Large intestine (tissue), 3 donors: Measurements from ENCODE around the gene FBLN5. TPM values are rescaled to one million over a fixed set of nuclear protein-coding genes. Genes with fewer than 3 reads are reported as not detected.
"Not testable (repeated sequence)": the region's sequence is repeated elsewhere in the genome, so short reads cannot be mapped to it uniquely, and the experiment has no call there.

Experiments
- DNase-seq, 2 donors: peaks; one replicate each; pipeline versions ENCODE4 v3.0.0 to v3.0.0-alpha.2; 2013
- H3K27ac ChIP-seq: one replicate; pipeline ENCODE4 v1.5.1; 2013; ENCODE audit warnings: low read length
- H3K27me3 ChIP-seq: 2 replicates; pipeline ENCODE4 v1.6.1; 2013; ENCODE audit warnings: low read length; ENCODE audit not compliant: control insufficient read depth, insufficient read depth
- H3K36me3 ChIP-seq: 2 replicates; pipeline ENCODE4 v1.6.1; 2013; ENCODE audit warnings: low read length; ENCODE audit not compliant: control insufficient read depth, insufficient read depth
- H3K4me1 ChIP-seq: one replicate; pipeline ENCODE4 v1.6.1; 2013; ENCODE audit warnings: low read length; ENCODE audit not compliant: control insufficient read depth, insufficient read depth
- H3K4me3 ChIP-seq: one replicate; pipeline ENCODE4 v1.5.1; 2013; ENCODE audit warnings: low read length
- H3K9me3 ChIP-seq: one replicate; pipeline ENCODE4 v1.6.1; 2013; ENCODE audit warnings: mild to moderate bottlenecking, low read depth, low read length, moderate library complexity; ENCODE audit not compliant: control insufficient read depth
- WGBS: methylation state at CpG from one replicate; pipeline ENCODE4 v1.1.5; 2013; ENCODE audit warnings: low lambda C conversion rate; ENCODE audit not compliant: insufficient coverage; 5-methylcytosine and 5-hydroxymethylcytosine counted together
- polyA plus RNA-seq: library from polyadenylated mRNA; unstranded; fragments of 120-200 nt; gene quantifications from one replicate; pipeline ENCODE4 v1.2.1, GENCODE V29; 2013

FBLN5 gene
- polyA plus RNA-seq, 1 donor: 63.2 TPM

DNA sequence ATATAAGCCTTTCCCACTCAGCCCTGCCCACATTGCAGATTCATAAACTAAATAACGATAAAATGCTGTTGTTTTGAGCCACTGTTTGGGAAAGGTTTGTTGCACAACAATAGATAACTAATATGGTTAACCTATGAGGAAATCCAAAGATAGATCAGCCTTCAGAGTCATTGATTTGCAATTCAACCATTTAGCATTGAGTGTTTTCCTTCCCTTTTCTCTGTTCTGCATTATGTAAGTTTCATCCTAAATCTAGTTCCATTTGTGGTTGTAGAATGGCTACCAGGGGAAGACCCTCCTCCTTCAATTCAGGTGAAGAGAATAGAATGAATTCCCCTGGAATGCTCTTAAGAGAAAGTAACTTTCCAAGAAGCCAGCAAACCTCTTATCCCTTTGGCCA, 99.8 kb downstream of the FBLN5 start:
- H3K9me3 ChIP-seq: no peaks in the 10 kb centered on the region
- H3K27me3 ChIP-seq: no peaks in the 10 kb centered on the region
- no peaks in the 10 kb centered on the region for H3K4me1 ChIP-seq
- no peak for DNase-seq
- H3K27ac ChIP-seq: no peak overlapping the region
- H3K36me3 ChIP-seq: no peaks in the 10 kb centered on the region
- 100% methylated on average over 1 of the region's 1 CpG for WGBS
- no peak overlapping the region for H3K4me3 ChIP-seq

DNA sequence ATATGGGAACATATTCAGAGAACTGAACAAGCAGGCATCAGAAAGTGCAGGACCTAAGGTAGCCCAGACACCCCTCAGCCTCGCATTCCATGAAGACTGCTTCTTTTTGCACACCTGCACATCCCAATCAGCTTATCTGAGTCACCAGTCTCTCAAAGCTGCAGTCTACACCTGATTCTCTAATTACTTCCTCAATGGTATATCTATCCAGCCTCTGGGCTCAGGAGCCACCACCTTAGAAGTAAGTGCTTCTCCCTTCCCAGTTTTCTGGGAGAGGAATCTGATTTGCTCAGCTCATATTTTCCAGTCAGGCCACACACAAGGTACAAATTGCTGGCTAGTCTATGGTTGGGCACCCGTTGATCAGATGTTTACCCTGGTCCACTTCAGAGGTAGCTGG, 101.8 kb downstream of the FBLN5 start:
- Histone ChIP-seq H3K27ac (no peak overlapping the region), H3K4me3 (no peak overlapping the region), H3K4me1 (no peaks in the 10 kb centered on the region), H3K27me3 (no peaks in the 10 kb centered on the region), H3K36me3 (no peaks in the 10 kb centered on the region), H3K9me3 (no peaks in the 10 kb centered on the region)
- no peak for DNase-seq
- WGBS: no CpG with 5 or more reads among the region's 2 CpGs

DNA sequence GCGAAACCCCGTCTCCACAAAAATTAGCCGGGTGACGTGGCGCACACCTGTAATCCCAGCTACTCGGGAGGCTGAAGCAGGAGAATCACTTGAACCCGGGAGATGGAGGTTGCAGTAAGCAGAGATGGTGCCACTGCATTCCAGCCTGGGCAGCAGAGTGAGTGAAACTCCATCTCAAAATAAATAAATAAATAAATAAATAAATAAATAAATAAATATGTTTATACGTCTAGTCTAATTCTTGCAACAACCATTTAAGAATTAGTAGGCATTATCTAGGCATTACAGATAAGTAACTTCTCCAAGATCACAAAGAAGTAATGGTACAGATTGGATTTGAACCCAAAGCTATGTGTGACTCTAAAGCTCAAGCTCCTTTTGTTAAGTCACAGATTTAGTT, 102.4 kb downstream of the FBLN5 start:
- H3K27ac ChIP-seq, H3K27me3 ChIP-seq, H3K9me3 ChIP-seq, H3K36me3 ChIP-seq, H3K4me1 ChIP-seq, DNase-seq, H3K4me3 ChIP-seq: not testable (repeated sequence)
- WGBS: 100% methylated on average over 1 of the region's 8 CpGs

DNA sequence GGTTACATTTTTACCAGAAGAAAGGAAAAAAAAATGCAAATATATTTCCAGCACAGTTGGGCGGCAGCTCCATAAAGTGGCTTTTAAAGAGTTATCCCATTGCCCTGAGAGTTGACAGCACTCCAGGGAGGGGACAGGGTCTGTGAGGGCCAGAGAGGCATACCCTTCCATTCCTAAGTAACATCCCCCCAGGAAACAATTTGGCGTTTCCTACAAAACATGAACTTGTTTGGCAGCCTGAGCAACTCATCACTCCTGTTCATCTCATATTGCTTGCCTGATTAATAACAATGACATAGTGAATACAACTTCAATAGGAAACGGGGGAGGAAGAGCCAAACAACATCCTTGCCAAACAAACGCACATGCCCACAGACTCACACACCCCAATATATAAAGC, 103.5 kb downstream of the FBLN5 start:
- Histone ChIP-seq H3K27me3 (no peaks in the 10 kb centered on the region), H3K36me3 (no peaks in the 10 kb centered on the region), H3K27ac (no peak overlapping the region), H3K4me3 (no peak overlapping the region), H3K4me1 (no peaks in the 10 kb centered on the region), H3K9me3 (no peaks in the 10 kb centered on the region)
- whole genome bisulfite sequencing: 83% methylated on average over 1 of the region's 4 CpGs
- DNase-seq: no peak

DNA sequence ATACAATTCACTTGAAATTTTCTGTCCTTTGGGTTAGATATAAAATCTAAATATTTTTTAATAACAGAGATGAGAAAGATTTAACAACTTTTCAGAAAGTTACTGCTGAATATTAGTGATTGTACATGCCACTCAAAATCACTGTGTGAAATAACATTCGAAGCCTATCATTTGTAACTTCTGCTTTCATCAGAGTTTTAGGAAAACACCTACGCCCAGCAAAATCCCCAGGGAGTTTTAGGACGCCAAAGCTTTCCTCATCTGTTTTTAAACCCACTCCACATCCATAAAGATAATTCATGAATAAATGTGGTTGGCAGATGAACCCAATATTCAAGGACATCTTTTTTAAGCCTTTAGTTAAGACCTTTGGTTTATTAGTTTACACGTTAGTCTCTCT, 104.1 kb downstream of the FBLN5 start:
- Histone ChIP-seq H3K9me3 (no peaks in the 10 kb centered on the region), H3K4me1 (no peaks in the 10 kb centered on the region), H3K36me3 (no peaks in the 10 kb centered on the region), H3K4me3 (no peak overlapping the region), H3K27me3 (no peaks in the 10 kb centered on the region), H3K27ac (no peak overlapping the region)
- no peak for DNase-seq
- no CpG with 5 or more reads among the region's 4 CpGs for WGBS

DNA sequence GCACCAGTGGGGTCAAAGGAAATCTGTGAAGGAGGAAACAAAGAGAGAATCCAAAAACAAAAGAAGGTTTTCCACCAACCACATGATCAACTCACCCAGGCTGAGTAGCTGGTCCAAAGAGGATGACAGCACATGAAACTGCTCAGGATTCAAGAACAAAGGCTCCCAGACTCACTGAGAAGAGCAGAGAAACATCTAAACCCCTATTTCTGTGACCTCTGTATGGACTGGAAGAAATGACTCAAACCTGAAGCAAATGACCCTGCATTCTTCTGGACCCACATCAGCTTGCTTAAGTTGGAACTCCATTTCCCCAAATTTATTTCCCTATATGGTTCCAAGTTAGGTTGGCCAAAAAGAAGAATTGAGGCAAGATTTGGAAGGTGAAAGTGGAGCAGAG, 106.4 kb downstream of the FBLN5 start:
- H3K4me3 ChIP-seq: no peak overlapping the region
- no peak overlapping the region for H3K27ac ChIP-seq
- H3K36me3 ChIP-seq: no peaks in the 10 kb centered on the region
- H3K4me1 ChIP-seq: peaks cover 8% of the 10 kb centered on the region
- DNase-seq: no peak
- H3K9me3 ChIP-seq: no peaks in the 10 kb centered on the region
- peaks cover 4% of the 10 kb centered on the region for H3K27me3 ChIP-seq

DNA sequence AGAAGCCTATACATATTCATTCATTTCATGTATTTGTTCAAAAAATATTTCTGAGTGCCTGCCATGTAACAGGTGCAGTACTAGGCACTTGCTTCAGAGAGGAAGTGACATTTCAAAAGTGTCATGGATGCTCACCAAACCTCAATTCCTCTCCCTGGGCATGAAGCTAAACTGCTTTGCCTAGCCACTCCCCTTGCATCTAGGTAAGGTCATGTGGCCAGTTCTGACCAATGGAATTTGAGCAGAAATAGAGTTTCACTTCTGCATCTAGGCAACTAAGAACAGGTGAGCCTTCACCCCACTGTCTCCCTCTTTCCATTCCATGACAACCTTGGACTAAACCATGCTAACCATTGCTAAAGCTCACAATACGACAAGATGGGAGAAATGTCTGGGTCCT, 107.7 kb downstream of the FBLN5 start:
- no peak for DNase-seq
- no peak overlapping the region for H3K4me3 ChIP-seq
- H3K27ac ChIP-seq: no peak overlapping the region
- peaks cover 8% of the 10 kb centered on the region for H3K4me1 ChIP-seq
- H3K9me3 ChIP-seq: no peaks in the 10 kb centered on the region
- no peaks in the 10 kb centered on the region for H3K36me3 ChIP-seq
- H3K27me3 ChIP-seq: peaks cover 8% of the 10 kb centered on the region
- no CpG with 5 or more reads among the region's 1 CpG for WGBS

DNA sequence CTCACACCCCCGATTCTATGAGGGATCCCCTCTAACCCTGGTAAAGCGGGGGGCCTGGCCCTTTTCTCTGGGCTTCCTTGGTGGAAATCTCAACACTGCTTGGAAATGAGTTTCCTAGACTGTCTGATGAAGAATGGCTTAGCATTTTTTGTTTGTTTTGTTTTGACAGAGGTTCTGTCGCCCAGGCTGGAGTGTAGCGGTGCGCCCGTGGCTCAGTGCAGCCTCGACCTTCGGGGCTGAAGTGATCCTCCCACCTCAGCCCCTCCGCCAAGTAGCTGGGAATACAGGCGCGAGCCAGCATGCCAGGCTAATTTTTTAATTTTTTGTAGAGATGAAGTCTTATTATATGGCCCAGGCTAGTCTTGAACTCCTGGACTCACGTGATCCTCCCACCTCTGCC, 110.4 kb downstream of the FBLN5 start:
- peak overlapping the region; percentile 80 for H3K4me3 ChIP-seq
- H3K4me1 ChIP-seq: peaks cover 8% of the 10 kb centered on the region
- H3K27ac ChIP-seq: peak overlapping the region; percentile 30
- no peak for DNase-seq
- no CpG with 5 or more reads among the region's 12 CpGs for WGBS
- no peaks in the 10 kb centered on the region for H3K9me3 ChIP-seq
- H3K36me3 ChIP-seq: no peaks in the 10 kb centered on the region
- H3K27me3 ChIP-seq: peaks cover 11% of the 10 kb centered on the region

DNA sequence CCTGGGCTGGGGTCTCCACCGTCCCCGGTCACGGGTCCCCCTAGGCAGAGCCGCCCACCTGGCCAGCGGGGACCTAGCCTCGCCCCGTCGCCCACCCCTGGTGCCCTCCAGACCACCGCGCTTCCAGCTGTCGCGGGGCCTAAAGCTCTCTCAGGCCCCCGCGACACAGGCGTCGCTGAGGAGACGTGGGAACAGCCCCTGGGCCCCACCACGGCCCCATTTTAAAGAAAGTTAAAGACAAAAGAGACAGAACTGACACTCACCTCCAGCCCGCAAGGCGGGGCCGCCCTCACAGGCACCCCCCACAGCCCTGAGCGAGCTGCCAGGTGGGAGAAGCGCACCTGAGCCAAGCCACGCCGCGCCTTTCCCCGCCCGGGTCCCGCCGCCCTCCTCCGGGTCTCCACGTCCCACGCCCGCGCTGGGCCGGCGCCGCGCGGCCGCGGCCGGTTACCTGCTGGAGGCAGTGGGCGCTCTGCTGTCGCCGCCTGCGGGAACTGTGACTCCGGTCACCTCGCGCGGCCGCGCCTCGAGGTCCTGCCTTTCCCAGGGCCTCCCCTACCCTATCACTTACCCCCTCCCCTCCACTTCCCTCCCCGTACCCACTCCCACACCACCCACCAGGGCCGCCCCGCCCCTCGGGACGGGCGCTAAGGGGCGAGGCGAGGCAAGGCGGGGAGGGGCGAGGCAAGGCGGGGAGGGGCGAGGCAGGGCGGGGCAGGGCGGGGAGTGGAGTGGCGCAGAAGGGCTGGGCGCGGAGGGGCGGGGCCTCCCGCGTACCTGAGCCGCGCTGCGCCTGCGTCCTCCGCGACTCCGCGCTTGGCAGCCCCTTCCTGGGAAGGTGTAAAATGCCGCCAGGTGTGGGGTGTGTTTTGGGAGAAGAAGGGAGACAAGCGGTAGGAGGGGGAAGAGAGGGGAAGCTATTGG, 111.3 kb downstream of the FBLN5 start:
- WGBS: 0% methylated on average over 1 of the region's 84 CpGs
- Histone ChIP-seq H3K27ac (peak overlapping the region; percentile 76), H3K4me1 (peaks cover 8% of the 10 kb centered on the region)

DNA sequence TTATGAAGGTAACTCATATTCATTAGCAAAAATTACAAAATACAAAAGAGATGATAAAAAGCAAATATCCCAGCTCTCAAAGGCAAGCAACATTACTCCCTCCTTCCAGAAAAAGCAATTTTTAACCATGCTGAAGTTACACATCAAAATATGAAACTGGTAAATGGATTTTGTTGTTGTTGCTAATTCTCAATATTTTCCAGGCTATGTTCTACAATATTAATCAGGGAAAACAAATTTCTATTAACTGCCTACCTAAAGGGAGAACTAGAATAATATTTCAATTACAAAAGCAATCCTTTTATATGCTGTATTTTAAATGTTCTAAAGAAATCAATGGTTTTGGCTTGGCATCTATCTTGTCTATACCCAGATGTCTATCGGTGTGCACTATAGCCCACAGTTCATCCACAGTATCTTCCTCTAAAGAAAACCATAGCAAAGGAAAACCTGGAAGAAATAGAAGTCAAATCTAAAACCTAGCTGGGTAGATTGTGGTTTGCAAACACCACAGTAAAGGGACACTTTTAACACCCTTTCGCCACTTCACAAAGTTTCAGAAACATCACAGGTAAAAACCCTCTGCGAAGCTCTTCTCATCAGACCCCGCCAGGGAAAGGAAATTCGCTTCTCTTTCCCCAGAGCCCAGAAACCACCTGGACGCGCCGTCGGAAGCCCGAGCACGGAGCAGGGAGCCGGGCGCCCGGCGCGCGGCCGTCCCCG, 112.1 kb downstream of the FBLN5 start:
- no peaks in the 10 kb centered on the region for H3K9me3 ChIP-seq
- H3K27ac ChIP-seq: peak overlapping the region; percentile 76
- H3K4me1 ChIP-seq: peaks cover 8% of the 10 kb centered on the region
- H3K27me3 ChIP-seq: peaks cover 11% of the 10 kb centered on the region
- no peaks in the 10 kb centered on the region for H3K36me3 ChIP-seq
- DNase-seq: no peak
- peak overlapping the region; percentile 80 for H3K4me3 ChIP-seq
- WGBS: no CpG with 5 or more reads among the region's 19 CpGs

More for the DNA sequence above, 111.3 kb downstream of the FBLN5 start:
- Histone ChIP-seq H3K4me3 (peak overlapping the region; percentile 80), H3K9me3 (no peaks in the 10 kb centered on the region), H3K36me3 (no peaks in the 10 kb centered on the region), H3K27me3 (peaks cover 11% of the 10 kb centered on the region)
- peak; percentile 86 to 91 for DNase-seq
